HG03066 (cell line): ENCODE measurements around the gene UBE2D2.
"Not testable (repeated sequence)": the region's sequence is repeated elsewhere in the genome, so short reads cannot be mapped to it uniquely, and the experiment has no call there.

Experiments
- ATAC-seq: cut with Tn5 transposase; IDR thresholded peaks from one replicate; pipeline ENCODE4 v1.9.1; 2021; ENCODE audit warnings: low read depth; ENCODE audit not compliant: unreplicated experiment

Gene UBE2D2

DNA sequence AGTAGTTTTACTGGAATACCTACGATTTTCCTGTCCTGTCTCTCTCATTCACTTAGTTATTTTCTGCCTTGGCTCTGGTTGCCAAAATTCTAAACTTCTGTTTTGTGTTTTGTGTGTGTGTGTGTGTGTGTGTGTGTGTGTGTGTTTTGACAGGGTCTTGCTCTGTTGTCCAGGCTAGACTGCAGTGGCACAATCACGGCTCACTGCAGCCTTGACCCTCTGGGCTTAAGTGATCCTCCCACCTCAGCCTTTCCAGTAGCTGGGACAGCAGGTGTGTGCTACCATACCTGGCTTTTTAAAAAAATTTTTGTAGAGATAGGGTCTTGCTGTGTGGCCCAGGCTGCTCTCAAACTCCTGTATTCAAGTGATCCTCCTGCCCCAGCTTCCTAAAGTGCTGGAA lies 17.2 kb downstream of the UBE2D2 start:
- no peak for ATAC-seq

DNA sequence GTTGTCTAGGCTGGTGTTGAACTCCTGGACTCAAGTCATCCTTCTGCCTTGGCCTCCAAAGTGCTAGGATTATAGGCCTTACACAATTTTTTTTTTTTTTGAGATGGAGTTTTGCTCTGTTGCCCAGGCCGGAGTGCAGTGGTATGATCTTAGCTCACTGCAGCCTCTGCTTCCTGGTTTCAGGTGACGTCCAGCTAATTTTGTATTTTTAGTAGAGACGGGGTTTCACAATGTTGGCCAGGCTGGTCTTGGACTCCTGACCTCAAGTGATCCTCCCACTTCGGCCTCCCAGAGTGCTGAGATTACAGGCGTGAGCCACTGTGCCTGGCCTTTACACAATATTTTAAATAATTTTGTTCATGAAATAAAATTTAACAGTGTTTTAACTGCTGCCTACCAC lies 21.0 kb downstream of the UBE2D2 start:
- ATAC-seq, result not testable (repeated sequence)

DNA sequence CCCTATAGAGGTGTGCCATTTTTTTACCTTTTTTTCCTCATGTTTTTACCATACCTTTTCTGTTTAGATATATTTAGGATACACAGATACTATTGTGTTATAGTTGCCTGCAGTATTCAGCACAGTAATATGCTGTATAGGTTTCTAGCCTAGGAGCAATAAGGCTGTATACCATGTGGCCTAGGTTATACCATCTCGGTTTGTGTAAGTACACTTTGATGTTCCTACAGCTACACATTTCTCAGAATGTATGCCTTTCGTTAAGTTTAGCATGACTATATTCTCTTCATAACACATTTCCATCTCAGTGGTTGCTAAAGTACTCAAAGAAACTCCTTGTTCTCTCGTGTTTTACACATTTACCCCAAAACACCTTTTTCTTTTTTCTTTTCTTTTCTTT lies 23.0 kb downstream of the UBE2D2 start:
- ATAC-seq, result no peak

DNA sequence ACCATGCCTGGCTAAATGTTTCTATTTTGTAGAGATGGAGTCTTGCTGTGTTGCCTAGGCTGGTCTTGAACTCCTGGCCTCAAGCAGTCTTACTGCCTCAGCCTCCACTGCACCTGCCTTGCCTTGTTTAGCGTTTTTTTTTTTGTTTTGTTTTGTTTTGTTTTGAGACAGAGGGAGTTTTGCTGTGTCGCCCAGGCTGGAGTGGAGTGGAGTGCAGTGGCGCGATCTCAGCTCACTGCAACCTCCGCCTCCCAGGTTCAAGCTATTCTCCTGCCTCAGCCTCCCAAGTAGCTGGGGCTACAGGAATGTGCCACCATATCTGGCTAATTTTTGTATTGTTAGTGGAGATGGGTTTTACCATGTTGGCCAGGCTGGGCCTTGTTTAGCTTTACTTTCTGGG lies 27.0 kb downstream of the UBE2D2 start:
- not testable (repeated sequence) for ATAC-seq

DNA sequence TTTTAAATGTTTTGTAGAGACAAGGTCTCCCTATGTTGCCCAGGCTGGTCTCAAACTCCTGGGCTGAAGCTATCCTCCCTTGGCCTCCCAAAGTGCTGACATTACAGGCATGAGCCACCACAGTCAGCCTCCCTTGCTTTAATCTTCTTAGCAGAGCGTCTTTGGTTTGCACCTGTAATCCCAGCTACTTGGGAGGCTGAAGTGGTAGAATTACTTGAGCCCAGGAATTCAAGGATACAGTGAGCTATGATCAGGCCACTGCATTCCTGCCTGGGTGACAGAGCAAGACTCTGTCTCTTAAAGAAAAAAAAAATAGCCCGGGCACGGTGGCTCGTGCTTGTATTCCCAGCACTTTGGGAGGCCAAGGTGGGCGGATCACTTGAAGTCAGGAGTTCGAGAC lies 27.8 kb downstream of the UBE2D2 start:
- no peak for ATAC-seq

DNA sequence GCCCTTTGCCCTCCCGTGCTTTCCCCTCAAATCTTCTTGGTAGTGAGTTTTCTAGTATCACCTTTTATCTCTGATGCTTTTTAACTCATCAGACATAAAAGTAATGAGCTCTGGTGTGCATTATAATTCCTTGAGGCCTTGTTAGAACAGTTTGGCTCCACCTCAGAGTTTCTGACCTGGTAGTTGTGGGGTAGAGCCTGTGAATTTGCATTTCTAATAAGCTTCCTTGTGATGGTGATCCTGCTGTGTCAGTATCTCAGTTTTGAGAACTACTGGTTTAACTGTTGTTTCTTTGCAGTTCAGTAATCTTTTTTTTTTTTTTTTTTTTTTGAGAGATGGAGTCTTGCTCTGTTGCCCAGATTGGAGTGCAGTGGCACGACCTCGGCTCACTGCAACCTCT lies 31.1 kb downstream of the UBE2D2 start:
- ATAC-seq, result no peak

DNA sequence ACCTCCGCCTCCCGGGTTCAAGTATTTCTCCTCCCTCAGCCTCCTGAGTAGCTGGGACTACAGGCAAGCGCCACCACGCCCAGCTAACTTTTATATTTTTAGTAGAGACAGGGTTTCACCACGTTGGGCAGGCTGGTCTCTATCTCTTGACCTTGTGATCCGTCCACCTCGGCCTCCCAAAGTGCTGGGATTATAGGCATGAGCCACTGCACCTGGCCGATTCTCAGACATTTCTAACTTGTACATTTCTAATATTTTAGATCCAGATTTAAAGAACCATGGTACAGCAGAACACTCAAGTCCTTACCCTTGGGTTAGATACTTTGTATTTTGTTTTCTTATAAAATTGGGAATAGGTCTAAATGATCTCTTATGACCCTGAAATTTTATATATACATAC lies 31.9 kb downstream of the UBE2D2 start:
- not testable (repeated sequence) for ATAC-seq

DNA sequence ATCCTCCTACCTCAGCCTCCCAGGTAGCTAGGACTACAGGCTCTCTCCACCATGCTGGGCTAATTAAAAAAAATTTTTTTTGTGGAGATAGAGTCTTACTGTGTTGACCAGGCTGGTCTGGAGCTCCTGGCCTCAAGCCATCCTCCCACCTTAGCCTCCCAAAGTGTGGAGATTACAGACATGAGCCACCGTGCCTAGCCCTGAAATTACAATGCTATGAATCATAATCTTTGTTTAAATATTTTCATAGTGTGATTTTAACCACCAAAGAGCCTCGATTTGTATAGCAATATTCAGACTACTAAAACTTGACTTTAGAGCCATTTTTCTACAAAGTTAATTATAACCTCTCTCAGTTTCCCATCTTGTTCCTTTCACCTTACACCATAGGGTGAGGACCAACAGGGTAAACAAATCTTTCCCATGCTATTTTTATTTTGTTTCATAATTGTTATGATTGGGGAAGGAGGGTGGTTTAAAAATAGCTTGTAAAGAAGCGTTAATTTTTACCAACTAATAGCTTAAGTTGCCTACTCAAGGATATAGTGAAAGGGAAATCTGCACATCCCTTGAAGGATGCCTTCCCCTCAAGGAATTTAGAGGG lies 32.7 kb downstream of the UBE2D2 start:
- no peak for ATAC-seq

DNA sequence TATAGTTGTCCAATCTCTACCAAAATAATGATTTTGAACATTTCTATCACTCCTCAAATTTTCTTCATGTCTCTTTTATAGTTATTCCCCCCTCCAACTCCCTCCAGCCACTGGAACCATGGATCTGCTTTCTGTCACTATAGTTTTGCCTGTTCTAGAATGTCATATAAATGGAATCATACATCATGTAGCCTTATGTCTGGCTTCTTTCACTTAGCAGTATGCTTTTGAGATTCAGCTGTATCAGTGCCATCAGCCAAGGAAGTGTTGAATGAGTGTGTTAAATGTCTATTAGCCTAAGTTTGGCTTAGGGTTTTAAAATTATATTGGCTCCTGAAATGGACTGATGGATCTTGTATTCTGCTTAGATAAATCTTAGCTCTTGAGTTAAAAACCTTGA lies 36.0 kb downstream of the UBE2D2 start:
- ATAC-seq, result no peak

DNA sequence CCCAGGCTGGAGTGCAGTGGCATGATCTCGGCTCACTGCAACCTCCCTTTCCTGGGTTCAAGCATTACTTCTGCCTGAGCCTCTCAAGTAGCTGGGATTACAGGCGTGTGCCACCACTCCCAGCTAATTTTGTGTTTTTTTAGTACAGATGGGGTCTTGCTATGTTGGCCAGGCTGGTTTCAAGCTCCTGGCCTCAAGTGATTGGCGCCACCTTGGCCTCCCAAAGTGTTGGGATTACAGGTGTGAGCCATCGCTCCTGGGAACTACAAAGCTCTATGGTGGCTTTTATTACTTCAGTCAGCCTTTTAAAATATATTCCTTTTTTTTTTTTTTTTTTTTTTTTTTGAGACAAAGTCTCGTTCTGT lies 37.4 kb downstream of the UBE2D2 start:
- not testable (repeated sequence) for ATAC-seq

DNA sequence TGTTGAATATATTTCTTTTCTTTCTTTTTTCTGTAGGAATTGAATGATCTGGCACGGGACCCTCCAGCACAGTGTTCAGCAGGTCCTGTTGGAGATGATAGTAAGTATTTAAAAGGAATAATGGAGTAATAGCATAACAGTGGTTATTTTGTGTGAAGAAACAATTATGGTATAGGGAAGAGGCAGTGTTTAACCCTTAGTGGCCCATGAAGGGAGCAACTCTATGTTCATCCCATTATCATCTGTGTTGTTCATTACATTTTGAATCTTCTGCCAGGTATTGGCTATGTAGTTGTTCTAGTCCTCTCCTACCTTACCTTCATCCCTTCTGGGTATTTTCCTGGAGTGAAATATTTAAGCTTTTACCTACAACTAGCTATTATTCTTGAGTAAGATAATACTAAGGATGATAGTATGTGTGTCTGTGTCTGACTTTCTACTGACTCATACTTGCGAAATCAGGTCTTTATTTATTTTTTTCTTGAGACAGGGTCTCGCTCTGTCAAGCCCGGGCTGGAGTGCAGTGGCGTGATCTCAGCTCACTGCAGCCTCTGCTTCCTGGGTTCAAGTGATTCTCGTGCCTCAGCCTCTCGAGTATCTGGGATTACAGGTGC lies 39.3 kb downstream of the UBE2D2 start:
- no peak for ATAC-seq

DNA sequence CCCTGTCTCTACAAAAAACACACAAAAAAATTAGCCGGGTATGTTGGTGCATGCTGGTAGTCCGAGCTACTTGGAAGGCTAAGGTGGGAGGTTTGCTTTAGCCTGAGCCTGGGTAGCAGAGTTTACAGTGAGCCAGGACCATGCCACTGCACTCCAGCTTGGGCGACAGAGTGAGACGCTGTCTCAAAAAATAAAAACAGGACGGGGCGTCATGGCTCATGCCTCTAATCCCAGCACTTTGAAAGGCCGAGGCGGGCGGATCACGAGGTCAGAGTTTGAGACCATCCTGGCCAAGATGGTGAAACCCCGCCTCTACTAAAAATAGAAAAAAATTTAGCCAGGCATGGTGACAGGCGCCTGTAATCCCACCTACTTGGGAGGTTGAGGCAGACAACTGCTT lies 40.3 kb downstream of the UBE2D2 start:
- ATAC-seq, result no peak

DNA sequence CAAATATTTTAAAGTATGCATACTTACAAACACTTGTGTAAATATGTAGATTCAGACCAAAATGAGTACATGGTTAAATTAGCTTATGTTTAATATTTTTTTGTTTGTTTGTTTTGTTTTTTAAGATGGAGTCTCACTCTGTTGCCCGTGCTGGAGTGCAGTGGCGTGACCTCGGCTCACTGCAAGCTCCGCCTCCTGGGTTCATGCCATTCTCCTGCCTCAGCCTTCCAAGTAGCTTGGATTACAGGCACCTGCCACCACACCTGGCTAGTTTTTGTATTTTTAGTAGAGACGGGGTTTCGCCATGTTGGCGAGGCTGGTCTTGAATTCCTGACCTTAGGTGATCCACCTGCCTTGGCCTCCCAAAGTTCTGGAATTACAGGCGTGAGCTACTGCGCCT lies 40.8 kb downstream of the UBE2D2 start:
- not testable (repeated sequence) for ATAC-seq

DNA sequence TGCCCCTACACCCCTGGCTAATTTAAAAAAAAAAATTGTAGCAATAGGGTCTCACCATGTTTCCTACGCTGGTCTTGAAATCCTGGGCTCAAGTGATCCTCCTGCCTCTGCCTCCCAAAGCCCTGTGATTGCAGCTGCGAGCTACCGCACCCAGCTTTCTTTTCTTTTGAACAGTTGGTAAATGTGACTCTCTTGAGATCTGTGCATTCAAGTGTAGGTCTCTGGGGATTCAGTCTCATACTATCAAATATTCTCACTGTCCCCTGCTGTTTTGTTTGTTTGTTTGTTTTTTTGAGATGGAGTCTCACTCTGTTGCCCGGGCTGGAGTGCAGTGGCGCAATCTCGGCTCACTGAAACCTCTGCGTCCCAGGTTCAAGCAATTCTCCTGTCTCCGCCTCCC lies 44.7 kb downstream of the UBE2D2 start:
- ATAC-seq, result no peak

DNA sequence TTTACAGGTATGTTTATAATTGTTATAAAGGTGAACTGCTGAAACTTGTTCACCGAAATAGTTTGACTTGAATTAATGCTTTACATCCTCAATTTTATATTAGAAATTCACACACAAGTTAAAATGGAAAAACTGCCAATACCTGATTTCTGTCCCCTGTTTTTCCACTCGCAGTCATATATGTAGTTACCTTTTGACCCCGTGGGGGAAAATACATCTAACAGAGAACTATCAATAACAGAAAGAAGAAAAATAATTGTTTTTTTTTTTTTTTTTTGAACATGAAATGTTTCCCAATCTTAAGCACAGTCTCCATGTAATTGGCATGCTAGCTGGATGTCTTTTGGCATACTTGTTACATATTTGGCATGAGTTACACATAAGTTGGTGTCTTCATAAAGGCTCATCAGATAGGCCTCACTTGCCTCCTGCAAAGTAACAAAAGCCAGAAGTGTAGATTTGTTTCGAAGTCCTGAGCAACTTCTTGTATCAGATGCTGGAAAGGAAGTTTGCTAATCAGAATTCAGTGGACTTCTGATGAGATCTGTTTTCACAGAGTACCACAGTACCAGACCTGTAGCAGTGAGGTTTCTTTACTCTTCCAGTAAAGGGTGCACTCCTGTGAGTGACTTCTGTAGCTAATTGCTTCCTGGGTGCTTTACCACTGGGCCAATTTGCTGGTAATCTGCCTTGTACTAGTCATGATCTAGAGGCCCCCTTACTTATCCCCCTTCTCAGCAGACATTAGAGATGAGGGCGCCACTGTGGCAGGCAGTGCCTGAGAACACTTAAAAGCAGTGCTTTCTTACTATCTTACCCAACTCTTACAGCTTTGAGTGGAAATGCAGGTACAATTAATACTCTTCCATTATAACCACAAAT lies 50.8 kb downstream of the UBE2D2 start:
- no peak for ATAC-seq

DNA sequence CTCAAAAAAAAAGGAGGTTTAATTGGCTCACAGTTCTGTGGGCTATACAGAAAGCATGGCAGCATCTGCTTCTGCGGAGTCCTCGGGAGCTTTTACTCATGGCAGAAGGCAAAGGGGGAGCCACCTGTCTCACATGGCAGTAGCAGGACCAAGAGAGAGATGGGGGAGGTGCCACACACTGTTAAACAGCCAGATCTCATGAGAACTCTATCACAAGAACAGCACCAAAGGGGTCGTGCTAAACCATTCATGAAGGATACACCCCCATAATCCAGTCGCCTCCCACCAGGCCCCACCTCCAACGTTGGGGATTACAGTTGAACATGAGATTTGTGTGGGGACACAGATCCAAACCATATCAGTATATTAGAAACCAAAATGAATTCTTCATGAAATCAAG lies 58.7 kb downstream of the UBE2D2 start:
- ATAC-seq, result no peak

DNA sequence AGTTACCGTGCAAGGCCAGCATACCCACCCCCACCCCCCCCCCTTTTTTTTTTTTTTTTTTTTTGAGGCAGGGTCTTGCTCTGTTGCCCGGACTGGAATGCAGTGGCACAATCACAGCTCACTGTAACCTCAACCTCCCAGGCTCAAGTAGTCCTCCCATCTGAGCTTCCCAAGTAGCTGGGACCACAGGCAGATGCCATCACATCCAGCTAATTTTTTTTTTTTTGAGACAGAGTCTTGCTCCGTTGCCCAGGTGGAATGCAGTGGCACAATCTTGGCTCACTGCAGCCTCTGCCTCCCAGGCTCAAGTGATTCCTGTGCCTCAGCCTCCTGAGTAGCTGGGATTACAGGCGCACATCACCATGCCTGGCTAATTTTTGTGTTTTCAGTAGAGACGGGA lies 64.3 kb downstream of the UBE2D2 start:
- not testable (repeated sequence) for ATAC-seq

DNA sequence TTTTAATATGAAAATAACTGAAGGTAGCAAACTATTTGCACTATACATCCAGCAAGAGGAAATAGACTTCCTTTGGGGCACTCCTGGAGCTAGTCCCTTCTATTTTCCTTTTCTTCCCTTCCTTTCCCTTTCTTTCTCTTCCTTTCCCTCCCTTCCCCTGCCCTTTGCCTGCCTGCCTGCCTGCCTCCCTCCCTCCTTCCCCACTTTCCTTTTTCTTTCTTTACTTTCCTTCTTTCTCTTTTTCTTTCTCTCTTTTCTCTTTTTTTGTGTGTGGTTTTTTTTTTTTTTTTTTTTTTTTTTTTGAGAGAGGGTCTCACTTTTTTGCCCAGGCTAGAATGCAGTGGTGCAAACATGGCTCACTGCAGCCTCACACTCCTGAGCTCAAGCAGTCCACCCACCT lies 69.7 kb downstream of the UBE2D2 start:
- no peak for ATAC-seq

DNA sequence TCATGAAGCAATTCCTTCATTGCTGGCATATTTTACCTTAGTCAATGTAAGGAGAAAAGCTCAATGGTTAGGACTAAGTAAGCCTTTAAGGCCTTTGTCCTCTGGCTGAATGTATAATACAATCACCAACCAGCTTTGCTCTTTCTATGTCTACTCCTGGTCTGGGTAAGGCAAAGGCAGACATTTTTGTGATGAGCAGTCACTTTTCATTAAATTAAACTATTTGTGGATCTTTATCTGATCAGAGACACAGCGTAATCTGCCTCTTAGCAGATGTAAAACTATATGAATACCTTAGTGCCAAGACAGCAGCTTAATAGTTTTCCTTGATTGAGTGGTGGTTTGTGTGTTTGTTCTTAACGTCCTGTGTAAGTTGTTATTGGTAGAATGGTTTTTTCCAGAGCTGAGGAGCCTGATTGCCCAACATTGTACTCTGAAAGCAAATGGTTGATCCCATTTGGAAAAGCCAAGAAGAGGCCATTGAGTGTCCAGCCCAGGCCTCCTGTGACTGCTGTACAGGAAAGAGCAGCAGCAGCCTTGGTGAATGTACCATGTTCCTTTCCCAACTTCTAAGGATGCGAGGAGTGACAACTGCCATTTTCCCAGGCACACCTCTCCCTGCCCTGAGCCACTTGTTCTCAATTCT lies 70.5 kb downstream of the UBE2D2 start:
- ATAC-seq, result no peak

DNA sequence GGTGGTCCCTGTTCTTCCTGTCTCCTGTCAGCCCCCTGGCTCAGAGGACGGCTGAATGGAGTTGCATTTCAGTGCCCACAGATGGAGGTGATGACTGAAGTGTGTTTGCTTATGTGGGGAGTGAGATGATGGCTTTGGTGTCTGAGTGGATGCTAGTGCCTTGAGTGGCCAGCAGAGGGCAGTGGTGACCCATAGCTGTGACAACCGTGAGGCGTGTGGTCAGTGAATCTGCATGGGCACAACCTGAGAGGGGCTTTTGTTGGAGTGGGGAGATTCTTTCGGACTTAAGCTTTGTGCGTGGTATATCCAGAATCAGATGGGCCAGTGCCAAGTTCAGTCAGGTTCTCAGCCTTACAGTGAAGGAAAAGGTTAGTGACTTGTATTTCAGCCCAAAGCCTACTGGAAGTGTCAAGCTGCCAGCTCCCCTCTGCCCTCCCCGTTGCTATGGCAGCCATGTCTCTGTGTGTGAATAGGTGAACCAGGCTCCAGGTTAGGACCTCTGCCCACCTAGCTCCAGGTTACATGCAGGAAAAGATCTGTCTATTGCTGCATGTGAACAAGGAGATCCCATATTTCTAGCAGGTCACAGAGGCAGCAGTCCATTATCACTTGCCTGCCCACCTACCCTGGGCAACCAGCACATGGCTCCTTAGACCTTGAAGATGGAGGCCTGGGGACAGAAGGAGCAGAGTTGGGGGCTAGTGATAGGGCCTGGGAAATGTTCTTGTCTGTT lies 72.3 kb downstream of the UBE2D2 start:
- ATAC-seq, result no peak

DNA sequence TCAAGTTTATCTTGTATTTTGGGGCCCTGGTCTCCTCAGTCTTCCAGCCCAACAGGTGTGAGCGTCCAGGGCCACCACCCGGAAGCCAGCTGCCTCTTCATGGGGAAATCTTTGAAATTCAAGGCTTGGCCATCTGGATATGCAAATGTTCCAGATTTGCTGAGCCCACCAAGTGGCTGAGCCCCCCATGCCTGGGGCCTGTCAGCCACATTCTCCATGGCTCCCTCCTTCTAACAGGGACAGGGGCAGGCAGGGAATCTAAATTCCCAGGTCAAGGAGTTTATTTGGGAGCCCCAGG lies 72.8 kb downstream of the UBE2D2 start:
- ATAC-seq, result no peak
